Esophagus squamous epithelium (tissue), 5 donors: ENCODE data around the gene THSD7A. TPM values are rescaled to one million over a fixed set of nuclear protein-coding genes. Genes with fewer than 3 reads are reported as not detected.

Experiments
- DNase-seq: peaks from one replicate; lab custom pipeline; 2025; lab: John Stamatoyannopoulos, UW
- H3K27ac ChIP-seq, 4 donors: fragments of 200-600 bp; sonication (generic); one replicate each; pipeline ENCODE4 v1.5.1; 2016 to 2019; ENCODE audit warnings: mild to moderate bottlenecking in 1 of 4
- H3K27me3 ChIP-seq, 4 donors: fragments of 200-600 bp; sonication (generic); 1 replicate in 3 of 4; 2 replicates in 1 of 4; pipeline versions ENCODE4 v1.5.1 to v1.6.0; 2017 to 2021; ENCODE audit warnings: antibody characterized with exemption in 1 of 4
- H3K36me3 ChIP-seq, 3 donors: fragments of 200-600 bp; sonication (generic); one replicate each; pipeline ENCODE4 v1.5.1; 2016 to 2019
- H3K4me1 ChIP-seq, 3 donors: fragments of 200-600 bp; sonication (generic); one replicate each; pipeline ENCODE4 v1.5.1; 2017 to 2019
- H3K4me3 ChIP-seq, 4 donors: fragments of 200-600 bp; sonication (generic); 1 replicate in 3 of 4; 2 replicates in 1 of 4; pipeline ENCODE4 v1.5.1; 2016 to 2019; ENCODE audit warnings: mild to moderate bottlenecking in 2 of 4, moderate library complexity in 1 of 4
- H3K9me3 ChIP-seq, 3 donors: fragments of 200-600 bp; sonication (generic); one replicate each; pipeline ENCODE4 v1.5.1; 2016 to 2019
- POLR2A ChIP-seq, 4 donors: fragments of 450-650 bp; IDR thresholded peaks; one replicate each; pipeline ENCODE4 v1.6.1; 2017; ENCODE audit warnings: antibody characterized with exemption in 4 of 4, mild to moderate bottlenecking in 4 of 4, moderate library complexity in 3 of 4
- WGBS, 2 donors: methylation state at CpG; one replicate each; pipeline ENCODE4 v1.1.5; 2018; 5-methylcytosine and 5-hydroxymethylcytosine counted together
- intact Hi-C: fragments of 100-400 bp; cut with DNase I; formaldehyde crosslinking; loops from one replicate; pipeline ENCODE4 v1.15.0; 2022
- total RNA-seq, 4 donors: library from RNA; depleted of rRNA; stranded (reverse); fragments of >200 nt; gene quantifications; one replicate each; pipeline ENCODE4 v1.1.0, GENCODE V29; 2016
- TF ChIP-seq, protein P1 (sequence below), 6 experiments: fragments of 450-650 bp in 4 of 6; fragments of 200-600 bp in 2 of 6; sonication (generic) in 2 of 6; IDR thresholded peaks; one replicate each; pipeline ENCODE4 v1.5.1; 2016 to 2019; ENCODE audit warnings: antibody characterized with exemption in 6 of 6, mild to moderate bottlenecking in 4 of 6, moderate library complexity in 4 of 6
- donor health status: DM: yes; HTN: yes; CAD: no.

THSD7A gene
- total RNA-seq, 4 donors from 2014 or later: 0.57 to 2.5 (median 1.4) TPM; not detected in 1

DNA sequence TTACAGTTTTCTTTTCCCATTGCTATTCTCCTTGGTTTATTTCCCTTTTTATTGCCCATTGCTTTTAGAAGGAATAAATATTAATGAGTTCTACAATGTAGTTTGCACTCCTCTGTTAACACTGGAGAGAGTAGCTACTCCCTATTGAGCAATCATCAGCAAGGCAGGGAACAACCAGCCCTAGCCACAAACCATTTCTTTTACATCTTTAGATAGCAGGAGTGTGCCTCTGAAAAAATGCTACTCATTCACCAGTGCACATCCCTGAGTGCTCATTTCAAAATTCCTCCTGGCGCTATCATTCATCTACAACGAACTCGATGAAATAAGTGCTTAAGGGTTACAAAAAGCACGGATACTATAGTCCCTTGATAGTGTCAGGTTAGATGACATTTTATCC, 252.9 kb downstream of the THSD7A start:
- H3K27me3 ChIP-seq: no peaks in the 10 kb centered on the region

DNA sequence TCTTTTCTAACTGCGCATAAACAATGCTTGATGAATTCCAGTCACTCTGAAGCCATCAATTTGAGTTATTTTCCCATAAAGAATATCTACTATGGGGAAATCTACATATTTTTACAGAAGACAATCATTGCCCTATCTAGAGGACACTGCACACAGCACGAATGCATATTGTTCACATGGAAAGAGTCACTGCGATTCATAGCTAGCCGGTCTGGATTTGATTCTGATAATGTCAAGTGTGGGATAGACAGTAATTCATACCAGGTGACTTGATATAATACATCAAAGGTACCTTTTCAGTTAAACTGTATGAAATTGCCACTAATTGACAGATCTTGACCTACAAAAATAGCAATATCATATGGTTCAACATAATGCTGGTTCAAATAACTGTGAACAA, 255.7 kb downstream of the THSD7A start:
- Histone ChIP-seq H3K27me3 (no peaks in the 10 kb centered on the region), H3K4me3 (no peak overlapping the region), H3K36me3 (no peaks in the 10 kb centered on the region), H3K9me3 (no peaks in the 10 kb centered on the region), H3K4me1 (no peaks in the 10 kb centered on the region), H3K27ac (no peak overlapping the region)
- WGBS, 2 donors: 86% methylated on average over 4 of the region's 4 CpGs
- intact Hi-C loops: no loop called here
- DNase-seq: no peak
- no peak for TF ChIP-seq POLR2A (IDR thresholded peaks at IDR 0.05)
- TF ChIP-seq, protein P1, sequence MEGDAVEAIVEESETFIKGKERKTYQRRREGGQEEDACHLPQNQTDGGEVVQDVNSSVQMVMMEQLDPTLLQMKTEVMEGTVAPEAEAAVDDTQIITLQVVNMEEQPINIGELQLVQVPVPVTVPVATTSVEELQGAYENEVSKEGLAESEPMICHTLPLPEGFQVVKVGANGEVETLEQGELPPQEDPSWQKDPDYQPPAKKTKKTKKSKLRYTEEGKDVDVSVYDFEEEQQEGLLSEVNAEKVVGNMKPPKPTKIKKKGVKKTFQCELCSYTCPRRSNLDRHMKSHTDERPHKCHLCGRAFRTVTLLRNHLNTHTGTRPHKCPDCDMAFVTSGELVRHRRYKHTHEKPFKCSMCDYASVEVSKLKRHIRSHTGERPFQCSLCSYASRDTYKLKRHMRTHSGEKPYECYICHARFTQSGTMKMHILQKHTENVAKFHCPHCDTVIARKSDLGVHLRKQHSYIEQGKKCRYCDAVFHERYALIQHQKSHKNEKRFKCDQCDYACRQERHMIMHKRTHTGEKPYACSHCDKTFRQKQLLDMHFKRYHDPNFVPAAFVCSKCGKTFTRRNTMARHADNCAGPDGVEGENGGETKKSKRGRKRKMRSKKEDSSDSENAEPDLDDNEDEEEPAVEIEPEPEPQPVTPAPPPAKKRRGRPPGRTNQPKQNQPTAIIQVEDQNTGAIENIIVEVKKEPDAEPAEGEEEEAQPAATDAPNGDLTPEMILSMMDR (IDR thresholded peaks at IDR 0.05): no peak

More for the DNA sequence above, 252.9 kb downstream of the THSD7A start:
- Histone ChIP-seq H3K27ac (no peak overlapping the region), H3K9me3 (no peaks in the 10 kb centered on the region), H3K36me3 (no peaks in the 10 kb centered on the region), H3K4me3 (no peak overlapping the region), H3K4me1 (no peaks in the 10 kb centered on the region)
- DNase-seq: no peak
- TF ChIP-seq, protein P1 (IDR thresholded peaks at IDR 0.05): no peak
- TF ChIP-seq POLR2A (IDR thresholded peaks at IDR 0.05): no peak
- intact Hi-C loops: no loop called here
- WGBS, 2 donors: 75 to 81% methylated on average over 4 of the region's 4 CpGs

DNA sequence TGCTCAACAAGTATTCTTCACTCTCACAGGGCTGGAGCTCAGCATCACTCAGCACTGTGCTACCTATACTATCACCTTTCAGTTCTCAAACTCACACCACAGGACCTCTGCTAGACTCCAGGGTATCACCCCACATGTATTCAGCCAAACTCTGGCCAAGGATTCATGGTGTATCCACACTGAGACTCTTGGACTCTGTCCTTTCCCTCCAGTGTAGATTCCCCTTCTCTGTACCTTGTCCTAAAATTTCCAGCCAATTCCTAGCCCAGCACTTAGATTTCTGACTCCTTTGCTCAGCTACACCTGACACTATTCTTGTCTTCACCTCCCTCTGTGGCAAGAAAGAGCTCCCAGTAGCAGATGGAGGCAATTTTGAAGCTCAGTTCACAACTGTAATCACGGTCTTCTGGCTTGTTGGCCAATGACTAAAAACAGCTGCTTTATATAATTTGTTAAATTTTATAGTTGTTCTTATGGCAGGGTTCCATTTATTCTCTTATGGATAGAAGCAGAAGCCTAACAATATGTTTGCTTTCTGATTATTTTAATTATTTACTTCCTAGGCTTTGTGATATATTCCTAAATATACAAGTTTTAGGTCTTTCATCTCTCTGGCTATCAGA, 258.8 kb downstream of the THSD7A start:
- Histone ChIP-seq H3K9me3 (no peaks in the 10 kb centered on the region), H3K27ac (no peak overlapping the region), H3K36me3 (no peaks in the 10 kb centered on the region), H3K27me3 (no peaks in the 10 kb centered on the region), H3K4me3 (no peak overlapping the region), H3K4me1 (no peaks in the 10 kb centered on the region)
- intact Hi-C loops: no loop called here
- DNase-seq: no peak
- 59 to 94% methylated on average over 1 of the region's 1 CpG for WGBS, 2 donors
- TF ChIP-seq, protein P1 (IDR thresholded peaks at IDR 0.05): no peak
- TF ChIP-seq POLR2A (IDR thresholded peaks at IDR 0.05): no peak

DNA sequence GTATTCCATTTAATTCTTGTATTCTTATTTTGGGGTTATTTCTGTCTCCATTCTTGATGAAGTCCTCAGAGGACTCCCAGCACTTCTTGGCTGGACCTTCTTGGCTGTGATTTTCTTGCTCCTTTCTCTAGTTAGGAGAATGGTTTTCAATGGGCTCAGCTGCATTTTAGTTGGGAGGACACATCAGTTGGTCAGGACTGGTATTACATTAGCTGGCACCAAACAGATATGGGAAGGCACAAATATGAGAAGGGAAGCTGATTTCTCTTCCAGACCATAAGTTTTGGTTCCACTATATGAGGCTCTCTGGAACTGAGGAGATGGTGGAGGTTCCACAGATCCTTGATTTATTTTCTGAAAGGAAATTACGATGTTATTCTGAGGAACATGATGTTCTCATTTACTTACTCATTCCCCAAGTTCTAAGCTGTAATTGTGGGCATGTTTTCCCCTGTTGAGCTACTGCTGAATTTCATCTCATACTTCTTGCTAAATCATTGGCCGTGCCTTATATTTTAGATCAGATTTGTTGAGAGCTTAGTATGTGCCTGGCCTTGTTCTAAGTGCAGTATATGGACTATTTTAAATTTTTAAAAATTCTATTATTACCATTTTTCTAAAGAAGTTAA, 261.0 kb downstream of the THSD7A start:
- no peaks in the 10 kb centered on the region for H3K9me3 ChIP-seq
- DNase-seq: no peak
- TF ChIP-seq, protein P1 (IDR thresholded peaks at IDR 0.05): no peak
- TF ChIP-seq POLR2A (IDR thresholded peaks at IDR 0.05): no peak
- no peaks in the 10 kb centered on the region for H3K4me1 ChIP-seq
- no peaks in the 10 kb centered on the region for H3K36me3 ChIP-seq
- H3K4me3 ChIP-seq: no peak overlapping the region
- intact Hi-C loops: no loop called here
- no peaks in the 10 kb centered on the region for H3K27me3 ChIP-seq
- no peak overlapping the region for H3K27ac ChIP-seq
- WGBS, 2 donors: 59 to 71% methylated on average over 2 of the region's 2 CpGs

DNA sequence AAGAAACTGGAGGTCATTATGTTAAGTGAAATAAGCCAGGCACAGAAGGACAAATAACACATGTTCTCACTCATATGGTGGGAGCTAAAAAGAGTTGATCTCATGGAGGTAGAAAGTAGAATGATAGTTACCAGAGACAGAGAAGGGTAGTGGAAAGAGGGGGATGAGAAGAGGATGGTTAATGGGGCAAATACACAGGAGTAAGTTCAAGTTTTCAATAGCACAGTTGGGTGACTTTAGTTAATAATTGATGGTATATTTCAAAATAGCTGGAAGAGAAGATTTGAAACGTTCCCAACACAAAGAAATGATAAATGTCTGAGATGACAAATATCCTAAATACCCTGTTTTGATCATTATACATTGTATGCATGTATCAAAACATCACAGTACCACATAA, 261.8 kb downstream of the THSD7A start:
- H3K4me3 ChIP-seq: no peak overlapping the region
- WGBS, 2 donors: 28 to 30% methylated on average over 1 of the region's 1 CpG
- H3K9me3 ChIP-seq: no peaks in the 10 kb centered on the region
- intact Hi-C loops: no loop called here
- no peaks in the 10 kb centered on the region for H3K27me3 ChIP-seq
- no peak for DNase-seq
- TF ChIP-seq POLR2A (IDR thresholded peaks at IDR 0.05): no peak
- TF ChIP-seq, protein P1 (IDR thresholded peaks at IDR 0.05): no peak
- H3K4me1 ChIP-seq: no peaks in the 10 kb centered on the region
- H3K36me3 ChIP-seq: no peaks in the 10 kb centered on the region
- H3K27ac ChIP-seq: no peak overlapping the region
